Measurements from ENCODE around the gene NR1H4.

DNA sequence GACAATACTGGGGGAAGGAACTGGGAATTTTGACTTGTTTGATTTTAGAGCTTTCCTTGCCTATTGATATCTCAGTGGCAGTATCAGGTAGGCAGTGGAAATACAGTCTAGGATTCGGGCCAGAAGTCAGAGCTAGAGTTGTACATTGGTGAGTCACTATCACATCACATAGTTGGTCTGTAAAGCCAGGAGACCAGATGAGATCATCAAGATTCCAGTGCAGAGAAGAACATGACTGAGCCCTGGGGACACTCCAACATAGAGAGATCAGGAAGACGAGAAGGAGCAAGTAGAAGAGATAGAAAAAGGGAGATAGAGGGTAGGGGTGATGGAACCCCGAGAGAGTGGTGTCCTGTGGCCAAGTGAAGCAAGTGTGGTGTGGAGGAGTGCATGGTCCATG lies 46.6 kb upstream of the NR1H4 start:
- TF ChIP-seq EZH2phosphoT487 (IDR thresholded peaks at IDR 0.05; ENCODE audit: low read length), result no peak
- TF ChIP-seq, protein P1, sequence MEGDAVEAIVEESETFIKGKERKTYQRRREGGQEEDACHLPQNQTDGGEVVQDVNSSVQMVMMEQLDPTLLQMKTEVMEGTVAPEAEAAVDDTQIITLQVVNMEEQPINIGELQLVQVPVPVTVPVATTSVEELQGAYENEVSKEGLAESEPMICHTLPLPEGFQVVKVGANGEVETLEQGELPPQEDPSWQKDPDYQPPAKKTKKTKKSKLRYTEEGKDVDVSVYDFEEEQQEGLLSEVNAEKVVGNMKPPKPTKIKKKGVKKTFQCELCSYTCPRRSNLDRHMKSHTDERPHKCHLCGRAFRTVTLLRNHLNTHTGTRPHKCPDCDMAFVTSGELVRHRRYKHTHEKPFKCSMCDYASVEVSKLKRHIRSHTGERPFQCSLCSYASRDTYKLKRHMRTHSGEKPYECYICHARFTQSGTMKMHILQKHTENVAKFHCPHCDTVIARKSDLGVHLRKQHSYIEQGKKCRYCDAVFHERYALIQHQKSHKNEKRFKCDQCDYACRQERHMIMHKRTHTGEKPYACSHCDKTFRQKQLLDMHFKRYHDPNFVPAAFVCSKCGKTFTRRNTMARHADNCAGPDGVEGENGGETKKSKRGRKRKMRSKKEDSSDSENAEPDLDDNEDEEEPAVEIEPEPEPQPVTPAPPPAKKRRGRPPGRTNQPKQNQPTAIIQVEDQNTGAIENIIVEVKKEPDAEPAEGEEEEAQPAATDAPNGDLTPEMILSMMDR (IDR thresholded peaks at IDR 0.05; ENCODE audit: low read length), result no peak
